Uterus (tissue), 2 donors: Measurements from ENCODE around the gene EYA4.

ENCODE experiments used
- CTCF ChIP-seq, 4 experiments: fragments of 200-600 bp in 2 of 4; fragments of 450-650 bp in 2 of 4; sonication (generic) in 2 of 4; IDR thresholded peaks; one replicate each; pipeline ENCODE4 v1.5.1; 2016 to 2019; ENCODE audit warnings: antibody characterized with exemption in 4 of 4, mild to moderate bottlenecking in 2 of 4, moderate library complexity in 1 of 4
- POLR2A ChIP-seq, 2 donors: fragments of 450-650 bp; IDR thresholded peaks; one replicate each; pipeline ENCODE4 v1.6.1; 2016; ENCODE audit warnings: antibody characterized with exemption in 2 of 2, mild to moderate bottlenecking in 1 of 2, moderate library complexity in 1 of 2

- TF ChIP-seq CTCF (IDR thresholded peaks at IDR 0.05) (no peak), POLR2A (IDR thresholded peaks at IDR 0.05) (no peak)
Measured at GRCh38 chr6:133290930-133291329, 49.8 kb downstream of the EYA4 start.
